ENCODE results near the gene FAM3A.
"Not testable (repeated sequence)": the region's sequence is repeated elsewhere in the genome, so short reads cannot be mapped to it uniquely, and the experiment has no call there.

The FAM3A gene

GRCh38 chrX:154506483-154507332, 9.3 kb downstream of the FAM3A start:
- in situ Hi-C loops (cut with MboI; ENCODE audit: low sequenced_read_pairs) = loop anchor here (25.0 kb wide), 1 partner anchor 94 kb away; the partner anchor contains the start of genes DNASE1L1 and TAFAZZIN

GRCh38 chrX:154505734-154506133, 10.3 kb downstream of the FAM3A start:
- in situ Hi-C loops (cut with MboI; ENCODE audit: low sequenced_read_pairs) = loop anchor here (25.0 kb wide), 1 partner anchor 93 kb away; the partner anchor contains the start of genes DNASE1L1 and TAFAZZIN

- in situ Hi-C loops (cut with MboI; ENCODE audit: low sequenced_read_pairs) = loop anchor here (25.0 kb wide), 1 partner anchor 91 kb away; the partner anchor contains the start of genes DNASE1L1 and TAFAZZIN
These were observed 13.0 kb downstream of the FAM3A start for GRCh38 chrX:154502989-154503388.

- in situ Hi-C loops (cut with MboI; ENCODE audit: low sequenced_read_pairs) = loop anchor here (25.0 kb wide), 1 partner anchor 90 kb away; the partner anchor contains the start of genes DNASE1L1 and TAFAZZIN
These were observed 13.9 kb downstream of the FAM3A start for GRCh38 chrX:154502098-154502497.

GRCh38 chrX:154501423-154501822, 14.6 kb downstream of the FAM3A start:
- in situ Hi-C loops (cut with MboI; ENCODE audit: low sequenced_read_pairs) = loop anchor here (25.0 kb wide), 1 partner anchor 89 kb away; the partner anchor contains the start of genes DNASE1L1 and TAFAZZIN

- in situ Hi-C loops (cut with MboI; ENCODE audit: low sequenced_read_pairs) = not testable (repeated sequence)
These were observed 19.4 kb downstream of the FAM3A start for GRCh38 chrX:154496591-154497137.

- in situ Hi-C loops (cut with MboI; ENCODE audit: low sequenced_read_pairs) = no loop called here
These were observed 20.5 kb downstream of the FAM3A start for GRCh38 chrX:154495472-154495922.

- in situ Hi-C loops (cut with MboI; ENCODE audit: low sequenced_read_pairs) = no loop called here
These were observed 21.3 kb downstream of the FAM3A start for GRCh38 chrX:154494715-154495114.

- in situ Hi-C loops (cut with MboI; ENCODE audit: low sequenced_read_pairs) = no loop called here
These were observed 25.5 kb downstream of the FAM3A start, which contains the start of gene SLC10A3 for GRCh38 chrX:154490414-154491083. Gene SLC10A3 (minus strand): TSS chrX:154490629. CDS start chrX:154488940, 1,689 bp downstream.

GRCh38 chrX:154490021-154490413, 26.0 kb downstream of the FAM3A start:
- in situ Hi-C loops (cut with MboI; ENCODE audit: low sequenced_read_pairs) = no loop called here

GRCh38 chrX:154489182-154489581, 26.9 kb downstream of the FAM3A start:
- in situ Hi-C loops (cut with MboI; ENCODE audit: low sequenced_read_pairs) = no loop called here

- in situ Hi-C loops (cut with MboI; ENCODE audit: low sequenced_read_pairs) = no loop called here
These were observed 27.5 kb downstream of the FAM3A start for GRCh38 chrX:154488336-154489075.

- in situ Hi-C loops (cut with MboI; ENCODE audit: low sequenced_read_pairs) = no loop called here
These were observed 28.3 kb downstream of the FAM3A start for GRCh38 chrX:154487518-154488290.

- in situ Hi-C loops (cut with MboI; ENCODE audit: low sequenced_read_pairs) = no loop called here
These were observed 29.4 kb downstream of the FAM3A start, which contains the start of gene UBL4A for GRCh38 chrX:154486396-154487207. Gene UBL4A (minus strand): TSS chrX:154486615. CDS start chrX:154486584, 31 bp downstream.

GRCh38 chrX:154486052-154486395, 30.0 kb downstream of the FAM3A start:
- in situ Hi-C loops (cut with MboI; ENCODE audit: low sequenced_read_pairs) = no loop called here

- in situ Hi-C loops (cut with MboI; ENCODE audit: low sequenced_read_pairs) = no loop called here
These were observed 30.6 kb downstream of the FAM3A start for GRCh38 chrX:154485150-154486051.

GRCh38 chrX:154484255-154485149, 31.5 kb downstream of the FAM3A start:
- in situ Hi-C loops (cut with MboI; ENCODE audit: low sequenced_read_pairs) = no loop called here

All from HL-60/S4 treated with retinoic acid at 250 ng/mL for 4 days and 3 days (cell line).